Measurements from ENCODE around the gene CCNQ. TPM values are rescaled to one million over a fixed set of nuclear protein-coding genes. Genes with fewer than 3 reads are reported as not detected.
"Not testable (repeated sequence)": the region's sequence is repeated elsewhere in the genome, so short reads cannot be mapped to it uniquely, and the experiment has no call there.

CCNQ gene
- polyA plus RNA-seq, 3 donors, result 19.3 to 26.9 (median 22.3) TPM

DNA sequence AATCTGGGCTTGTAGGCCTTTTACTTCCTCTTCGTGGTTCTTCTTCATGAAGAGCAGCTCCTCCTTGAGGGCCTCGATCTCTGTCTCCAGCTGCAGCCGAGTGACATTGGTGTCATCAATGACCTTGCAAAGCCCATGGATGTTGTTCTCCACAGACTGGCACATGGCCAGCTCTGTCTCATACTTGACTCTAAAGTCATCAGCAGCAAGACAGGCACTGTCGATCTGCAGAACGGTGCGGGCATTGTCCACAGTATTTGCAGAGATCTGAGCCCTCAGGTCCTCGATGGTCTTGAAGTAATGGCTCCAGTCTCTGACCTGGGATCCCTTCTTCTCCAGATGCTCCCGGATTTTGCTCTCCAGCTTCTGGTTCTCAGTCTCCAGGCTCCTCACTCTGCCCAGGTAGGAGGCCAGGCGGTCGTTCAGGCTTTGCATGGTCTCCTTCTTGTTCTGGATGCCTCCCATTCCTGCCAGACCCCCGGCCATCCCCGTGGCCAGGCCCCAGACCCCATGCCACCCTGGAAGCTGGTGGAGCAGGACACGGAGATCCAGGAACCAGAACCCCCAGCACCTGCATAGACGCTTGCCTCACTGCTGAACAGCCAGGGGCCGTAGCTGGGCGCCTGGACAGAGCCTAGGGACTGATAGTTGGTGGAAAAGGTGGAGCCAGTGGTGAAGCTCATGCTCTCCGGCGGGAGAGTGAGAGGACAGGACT lies 5.9 kb upstream of the CCNQ start:
- WGBS, 3 donors, result 81 to 90% (median 87%) methylated on average over 18 of the region's 18 CpGs
- H3K27ac ChIP-seq (ENCODE audit: low read depth, low read length), result not testable (repeated sequence)

GRCh38 chrX:153603131-153603656 lies 4.3 kb upstream of the CCNQ start:
- WGBS, 3 donors, result 89 to 96% (median 93%) methylated on average over 10 to 17 of the region's 17 CpGs
- no peak overlapping the region for H3K27ac ChIP-seq (ENCODE audit: low read depth, low read length)

DNA sequence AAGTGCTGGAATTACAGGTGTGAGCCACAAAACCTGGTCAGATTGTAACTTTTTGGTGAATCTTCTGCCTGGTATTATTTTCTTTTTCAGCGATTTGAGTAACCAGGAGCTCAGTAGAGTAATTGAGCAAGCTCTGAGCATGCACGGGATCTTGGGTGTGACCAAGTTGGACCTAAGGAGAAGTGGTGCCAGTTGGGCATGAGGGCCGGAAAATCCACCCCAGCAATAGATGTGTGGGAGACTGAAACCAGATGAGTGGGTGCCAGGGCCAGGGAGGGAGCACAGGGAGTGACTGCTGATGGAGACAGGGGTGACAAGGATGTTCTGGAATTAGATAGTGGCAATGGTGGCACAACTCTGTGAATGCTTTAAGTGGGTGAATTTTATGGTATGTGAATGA lies 3.7 kb upstream of the CCNQ start:
- 87 to 95% (median 92%) methylated on average over 3 of the region's 3 CpGs for WGBS, 3 donors
- H3K27ac ChIP-seq (ENCODE audit: low read depth, low read length), result no peak overlapping the region

- WGBS, 3 donors, result 82 to 97% (median 96%) methylated on average over 8 to 12 of the region's 12 CpGs
- H3K27ac ChIP-seq (ENCODE audit: low read depth, low read length), result no peak overlapping the region
These were observed 2.7 kb upstream of the CCNQ start for GRCh38 chrX:153601511-153602110.

GRCh38 chrX:153600921-153601320 lies 2.0 kb upstream of the CCNQ start:
- 83 to 90% (median 86%) methylated on average over 6 to 7 of the region's 7 CpGs for WGBS, 3 donors
- no peak overlapping the region for H3K27ac ChIP-seq (ENCODE audit: low read depth, low read length)

GRCh38 chrX:153600032-153600373 lies 1.1 kb upstream of the CCNQ start:
- 6 to 30% (median 10%) methylated on average over 2 of the region's 2 CpGs for WGBS, 3 donors
- H3K27ac ChIP-seq (ENCODE audit: low read depth, low read length), result no peak overlapping the region

DNA sequence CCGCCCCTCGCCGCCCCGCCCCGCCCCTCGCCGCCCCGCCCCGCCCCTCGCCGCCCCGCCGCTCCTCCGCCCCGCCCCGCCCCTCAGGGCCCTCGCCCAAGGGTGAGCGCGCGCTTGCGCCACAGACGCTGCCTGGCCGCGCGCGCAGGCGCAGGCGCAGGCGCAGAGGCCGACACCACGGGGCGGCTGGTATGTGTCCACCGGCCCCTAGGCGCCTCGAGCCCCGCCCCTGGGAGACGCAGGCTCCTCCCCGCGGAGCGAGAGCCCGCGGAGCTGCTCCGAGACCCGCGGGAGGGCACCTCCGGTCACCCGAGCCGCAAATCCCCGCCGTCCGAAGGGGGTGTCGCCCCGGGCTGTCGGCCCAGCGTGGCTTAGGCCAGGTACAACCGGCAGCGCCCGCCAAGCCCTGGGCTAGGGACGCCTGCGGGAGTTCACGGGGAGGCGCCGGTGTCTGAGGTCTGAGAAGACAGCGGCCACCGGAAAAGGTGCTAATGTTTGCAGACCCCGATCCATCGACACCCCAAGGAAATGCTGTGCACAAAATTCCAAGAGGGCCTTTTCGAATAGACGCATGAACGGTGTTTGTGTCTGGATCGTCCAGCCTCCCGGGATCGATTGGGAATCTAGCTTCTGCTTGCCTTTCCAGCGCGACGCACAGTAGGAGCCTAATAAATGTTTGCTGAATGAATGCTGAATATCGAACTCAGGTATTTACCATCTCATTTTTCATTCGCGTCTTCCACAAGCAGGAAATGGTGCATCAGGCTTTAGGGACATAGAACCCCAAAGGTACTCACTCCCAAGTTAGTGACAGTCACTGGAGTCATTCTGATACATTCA lies 473 bp upstream of the CCNQ start:
- no peak overlapping the region for H3K27ac ChIP-seq (ENCODE audit: low read depth, low read length)
- WGBS, 3 donors, result 1 to 29% (median 1%) methylated on average over 27 to 68 of the region's 79 CpGs

GRCh38 chrX:153596981-153597750 lies 1.8 kb downstream of the CCNQ start:
- H3K27ac ChIP-seq (ENCODE audit: low read depth, low read length), result no peak overlapping the region
- WGBS, 3 donors, result 84 to 95% (median 87%) methylated on average over 6 of the region's 6 CpGs

DNA sequence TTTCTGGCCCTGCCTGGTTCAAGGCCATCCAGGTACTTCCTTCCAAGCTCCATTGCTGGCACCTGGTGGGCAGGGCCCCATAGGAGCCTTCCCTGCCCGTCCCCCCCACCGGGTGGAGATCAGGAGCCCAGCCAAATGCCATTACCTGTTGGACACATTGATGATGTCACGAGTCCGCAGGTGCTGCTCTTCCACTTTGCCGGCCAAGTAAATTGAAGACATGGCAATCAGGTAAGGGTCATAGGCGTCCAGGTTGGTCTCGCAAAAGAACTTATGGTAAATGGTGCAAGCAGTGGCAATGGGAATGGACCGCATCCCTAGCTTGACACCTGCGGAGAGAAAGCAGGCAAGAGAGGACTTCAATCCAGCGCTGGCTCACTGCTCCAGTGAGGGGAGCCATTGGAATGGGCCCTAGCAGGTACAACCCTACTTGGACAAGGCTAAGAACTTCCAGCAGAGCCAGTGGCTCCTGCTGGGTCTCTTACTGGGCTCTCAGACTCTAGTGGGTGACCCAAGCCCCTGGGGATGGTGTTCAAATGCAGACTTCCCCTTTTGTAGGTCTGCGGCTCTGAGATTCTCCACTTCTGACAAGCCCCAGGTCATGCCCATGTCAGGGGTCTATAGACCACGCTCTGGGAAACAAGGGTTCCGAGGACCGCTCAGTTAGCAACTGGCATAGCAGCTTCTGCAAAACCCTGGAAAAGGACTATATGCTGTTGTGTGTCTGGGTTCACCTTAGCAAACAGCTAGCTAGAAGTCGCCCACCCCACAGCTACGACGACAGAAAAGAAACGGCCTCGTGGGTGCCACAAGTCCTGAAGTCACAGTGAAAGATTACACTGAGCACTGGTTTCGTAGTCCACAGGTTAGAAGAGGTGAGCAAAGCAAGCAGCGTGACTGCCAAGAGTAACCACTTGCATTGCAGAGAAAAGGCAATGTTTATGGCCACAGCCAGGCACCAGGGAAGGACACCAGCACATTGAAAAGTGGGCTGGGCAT lies 2.8 kb downstream of the CCNQ start:
- H3K27ac ChIP-seq (ENCODE audit: low read depth, low read length), result no peak overlapping the region
- 89 to 94% (median 91%) methylated on average over 19 to 21 of the region's 21 CpGs for WGBS, 3 donors

GRCh38 chrX:153595387-153595786 lies 3.6 kb downstream of the CCNQ start:
- WGBS, 3 donors, result 83 to 97% (median 97%) methylated on average over 11 of the region's 11 CpGs
- no peak overlapping the region for H3K27ac ChIP-seq (ENCODE audit: low read depth, low read length)

- WGBS, 3 donors, result 88 to 91% (median 91%) methylated on average over 18 to 22 of the region's 22 CpGs
- H3K27ac ChIP-seq (ENCODE audit: low read depth, low read length), result no peak overlapping the region
These were observed 5.0 kb downstream of the CCNQ start for GRCh38 chrX:153593811-153594500.

DNA sequence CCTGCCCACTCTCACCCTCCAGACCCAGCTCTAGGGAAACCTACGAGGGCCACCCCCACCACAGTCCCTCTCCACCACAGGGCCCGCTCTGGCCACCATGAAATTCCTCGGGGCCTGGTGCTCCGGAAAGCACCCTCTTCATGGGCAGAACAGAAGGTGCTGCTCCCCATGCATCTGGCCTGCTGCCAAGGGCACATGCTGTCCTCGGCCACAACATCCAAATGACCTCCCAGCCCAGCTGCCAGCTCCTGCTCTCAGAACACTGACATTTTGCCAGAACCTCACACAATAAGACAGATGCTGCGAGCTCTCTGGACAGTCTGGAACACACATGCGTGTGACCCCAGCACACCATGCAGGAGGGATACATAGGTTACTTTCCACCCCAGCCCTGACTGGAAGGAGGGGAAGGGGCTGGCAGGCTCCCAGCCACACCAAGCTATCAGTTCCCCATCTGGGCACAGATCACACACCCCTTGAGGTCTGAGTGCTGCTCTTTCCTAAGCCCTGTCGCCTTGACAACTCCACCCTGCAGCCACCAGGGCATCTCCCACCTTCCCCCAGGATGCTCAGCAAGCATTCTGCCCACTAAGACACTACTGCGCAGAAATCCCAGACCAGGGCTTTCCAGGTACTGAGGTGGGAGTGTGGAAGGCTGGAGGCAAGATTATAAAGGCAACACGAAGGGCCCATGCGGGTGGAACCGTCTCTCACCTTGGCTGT lies 5.8 kb downstream of the CCNQ start:
- 88 to 92% (median 89%) methylated on average over 12 of the region's 12 CpGs for WGBS, 3 donors
- H3K27ac ChIP-seq (ENCODE audit: low read depth, low read length), result no peak overlapping the region

DNA sequence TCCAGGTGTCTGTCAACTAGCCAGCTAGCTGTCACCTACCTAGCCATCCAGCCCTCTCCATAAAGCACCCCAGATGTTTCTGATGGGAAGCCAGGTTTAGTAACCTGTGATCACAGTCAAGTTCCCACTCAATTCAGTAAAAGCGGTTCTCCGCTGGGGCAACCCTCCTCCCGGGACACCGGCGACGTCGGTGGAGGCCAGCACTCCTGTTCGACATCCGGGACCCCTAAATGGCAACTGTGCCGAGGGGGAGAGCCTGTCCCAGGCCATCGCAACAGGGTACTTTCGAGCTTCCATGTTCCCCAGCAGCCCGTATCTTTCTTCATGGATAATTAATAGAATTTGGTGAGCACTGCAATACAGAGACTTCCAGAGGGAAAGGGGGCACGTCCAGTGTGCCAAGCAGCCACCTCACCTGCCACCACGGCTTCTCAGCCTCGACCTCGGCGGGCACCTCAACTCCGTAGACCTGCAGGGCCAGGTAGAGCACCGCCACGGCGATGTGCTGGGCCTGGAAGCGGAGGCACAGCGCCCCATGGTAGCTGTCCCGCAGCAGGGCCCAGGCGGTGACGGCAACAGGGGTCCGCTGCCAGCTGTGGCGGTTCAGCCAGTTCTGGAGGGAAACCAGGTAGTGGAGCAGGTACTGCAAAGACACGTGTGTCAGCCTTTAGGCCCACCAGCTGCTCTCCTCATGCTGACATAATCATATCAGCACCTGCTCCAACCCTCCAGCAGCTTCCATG lies 6.7 kb downstream of the CCNQ start:
- H3K27ac ChIP-seq (ENCODE audit: low read depth, low read length), result no peak overlapping the region
- 94 to 97% (median 97%) methylated on average over 18 to 30 of the region's 30 CpGs for WGBS, 3 donors

DNA sequence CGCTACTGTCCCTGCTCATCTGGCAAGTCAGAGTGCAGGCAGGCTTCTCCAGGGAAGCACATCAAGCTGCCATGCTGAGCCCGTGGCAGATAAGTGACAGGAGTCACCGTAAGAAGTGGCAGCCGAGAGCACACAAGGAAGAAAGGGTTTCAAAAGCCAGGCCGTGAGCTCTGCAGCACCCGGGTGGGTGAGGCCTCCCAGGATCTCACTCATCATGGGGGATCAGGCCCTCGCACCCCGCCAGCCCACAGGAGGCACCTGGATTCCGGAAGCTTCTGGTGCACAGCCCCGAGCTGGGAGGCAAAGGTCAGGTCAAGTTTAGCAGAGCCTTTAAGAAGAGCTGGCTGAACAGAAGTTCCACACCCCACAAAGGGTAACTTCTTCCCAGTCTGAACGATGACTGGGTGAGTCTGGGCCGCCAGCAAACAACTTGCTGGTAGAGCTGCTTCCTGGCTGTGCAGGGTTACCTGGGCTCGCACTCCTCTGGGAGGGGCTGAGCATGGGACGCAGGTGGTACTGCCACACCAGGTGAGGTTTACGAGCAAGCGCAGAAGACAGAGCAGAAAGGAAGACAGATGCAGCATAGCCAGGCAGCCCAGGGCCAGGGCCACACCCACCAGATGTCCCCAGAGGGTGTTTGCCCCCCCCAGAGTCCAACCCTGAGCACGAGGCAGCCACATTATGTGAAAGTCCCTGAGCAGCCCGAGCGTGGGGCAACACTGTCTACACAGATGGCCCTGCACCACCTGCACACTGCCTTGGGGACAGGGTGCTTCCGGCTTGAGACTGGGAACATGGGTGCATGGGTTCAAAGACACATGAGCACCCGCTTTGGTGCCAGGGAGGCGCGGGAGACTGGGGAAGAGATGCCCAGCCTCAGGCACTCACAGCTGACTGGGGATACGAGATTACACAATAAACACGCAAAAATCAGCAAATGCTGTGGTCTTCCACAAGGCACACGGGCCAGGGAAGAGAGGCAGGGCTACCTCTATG lies 7.7 kb downstream of the CCNQ start:
- 82 to 92% (median 89%) methylated on average over 22 to 26 of the region's 26 CpGs for WGBS, 3 donors
- no peak overlapping the region for H3K27ac ChIP-seq (ENCODE audit: low read depth, low read length)

Measured in adipose tissue (tissue), 3 donors.